GM18502 (cell line): Measurements from ENCODE around the gene TMEM126B.
"Not testable (repeated sequence)": the region's sequence is repeated elsewhere in the genome, so short reads cannot be mapped to it uniquely, and the experiment has no call there.

Experiments
- ATAC-seq: cut with Tn5 transposase; IDR thresholded peaks from one replicate; pipeline ENCODE4 v1.9.1; 2021; ENCODE audit warnings: mild to moderate bottlenecking; ENCODE audit not compliant: unreplicated experiment, poor library complexity

Gene TMEM126B

GRCh38 chr11:85647078-85647477, 18.7 kb downstream of the TMEM126B start:
- no peak for ATAC-seq

GRCh38 chr11:85647604-85648299, 19.4 kb downstream of the TMEM126B start, which contains the start of gene TMEM126A:
TMEM126A (plus strand) TSS chr11:85647967; CDS start chr11:85650256, 2,289 bp downstream.
- ATAC-seq, result peak; percentile 100

DNA sequence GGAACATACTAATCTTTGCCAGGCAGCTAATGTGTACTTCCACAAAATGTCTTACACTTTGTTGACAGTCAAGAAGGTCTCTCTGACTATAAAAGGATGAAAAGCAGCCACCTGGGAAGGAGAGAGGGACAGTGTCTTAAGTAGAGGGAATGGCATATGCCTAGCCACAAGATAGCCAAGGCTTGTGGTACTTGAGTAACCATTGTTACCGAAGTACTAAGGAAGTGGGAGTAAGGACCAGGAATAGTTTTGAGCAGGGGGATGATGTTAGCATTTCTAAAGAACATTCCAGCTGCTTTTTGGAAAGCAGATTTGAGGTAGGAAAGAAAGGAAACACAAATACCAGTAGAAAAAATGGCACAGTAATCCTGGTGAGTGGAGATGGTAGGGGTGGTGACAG, 22.7 kb downstream of the TMEM126B start:
- ATAC-seq, result no peak

- ATAC-seq, result no peak
Observed at GRCh38 chr11:85652786-85653447, 24.5 kb downstream of the TMEM126B start.

DNA sequence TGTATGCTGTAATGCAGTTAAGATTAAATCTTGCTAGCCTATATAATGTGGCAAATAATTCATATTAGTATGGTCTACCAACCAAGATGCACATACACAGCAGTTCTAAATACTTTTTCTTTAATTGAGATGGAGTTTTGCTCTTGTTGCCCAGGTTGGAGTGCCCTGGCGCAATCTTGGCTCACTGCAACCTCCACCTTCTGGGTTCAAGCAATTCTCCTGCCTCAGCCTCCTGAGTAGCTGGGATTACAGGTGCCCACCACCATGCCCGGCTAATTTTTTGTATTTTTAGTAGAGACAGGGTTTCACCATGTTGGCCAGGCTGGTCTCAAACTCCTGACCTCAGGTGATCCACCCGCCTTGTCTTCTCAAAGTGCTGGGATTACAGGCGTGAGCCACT, 25.9 kb downstream of the TMEM126B start:
- ATAC-seq, result not testable (repeated sequence)

GRCh38 chr11:85656777-85657176, 28.4 kb downstream of the TMEM126B start:
- ATAC-seq, result no peak

- ATAC-seq, result no peak
Observed at GRCh38 chr11:85658180-85658579, 29.8 kb downstream of the TMEM126B start.

GRCh38 chr11:85661972-85662664, 33.7 kb downstream of the TMEM126B start:
- no peak for ATAC-seq

- no peak for ATAC-seq
Observed at GRCh38 chr11:85663080-85663752, 34.8 kb downstream of the TMEM126B start.

- peak; percentile 72 for ATAC-seq
Observed at GRCh38 chr11:85663753-85664614, 35.6 kb downstream of the TMEM126B start.

DNA sequence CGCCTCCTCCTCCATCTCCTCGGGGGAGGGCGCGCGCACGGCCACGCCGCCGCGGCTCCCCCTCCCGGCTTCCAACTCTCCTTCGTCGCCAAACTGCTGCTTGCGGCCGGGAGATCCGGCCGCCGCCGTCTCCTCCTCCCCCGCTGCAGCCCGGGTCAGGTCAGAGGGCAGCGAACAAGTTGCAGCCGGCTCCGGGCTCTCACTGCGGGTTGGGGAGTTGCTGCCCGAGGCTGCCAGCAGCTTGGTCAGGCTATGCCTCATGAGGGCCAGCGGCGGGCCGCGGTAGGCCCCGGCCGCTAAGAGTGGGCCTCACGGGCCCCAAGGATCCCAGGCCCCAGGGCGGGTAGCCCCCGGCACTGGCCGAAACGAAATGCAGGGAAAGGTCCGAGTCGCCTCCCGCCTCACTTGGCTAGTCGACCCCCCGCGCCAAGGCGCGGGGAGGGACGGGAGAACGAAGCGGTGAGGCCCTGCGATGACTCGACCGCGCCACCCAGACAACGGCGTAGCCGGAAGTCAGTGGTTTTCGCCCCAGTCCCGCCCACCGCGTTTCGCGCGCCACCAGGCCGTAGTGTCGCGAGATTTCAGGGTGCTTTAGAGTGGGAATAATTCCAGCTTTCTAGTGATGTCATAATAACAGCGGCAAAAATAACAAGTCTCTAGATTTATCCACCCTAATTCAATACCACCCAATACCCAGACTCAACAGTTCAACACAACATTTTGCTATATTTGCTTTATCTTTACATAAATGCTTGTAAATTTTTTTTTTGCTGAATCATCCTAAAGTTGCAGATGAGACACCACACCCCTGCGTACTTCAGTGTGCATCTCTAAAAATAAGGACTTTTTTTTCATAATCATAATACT, 36.5 kb downstream of the TMEM126B start, which contains the start of gene CREBZF:
CREBZF (minus strand) TSS at position 515 of the 867 bp plus-strand sequence; CDS start at position 261, 254 bp downstream.
- ATAC-seq, result peak; percentile 91

- ATAC-seq, result no peak
Observed at GRCh38 chr11:85665733-85666132, 37.3 kb downstream of the TMEM126B start.

DNA sequence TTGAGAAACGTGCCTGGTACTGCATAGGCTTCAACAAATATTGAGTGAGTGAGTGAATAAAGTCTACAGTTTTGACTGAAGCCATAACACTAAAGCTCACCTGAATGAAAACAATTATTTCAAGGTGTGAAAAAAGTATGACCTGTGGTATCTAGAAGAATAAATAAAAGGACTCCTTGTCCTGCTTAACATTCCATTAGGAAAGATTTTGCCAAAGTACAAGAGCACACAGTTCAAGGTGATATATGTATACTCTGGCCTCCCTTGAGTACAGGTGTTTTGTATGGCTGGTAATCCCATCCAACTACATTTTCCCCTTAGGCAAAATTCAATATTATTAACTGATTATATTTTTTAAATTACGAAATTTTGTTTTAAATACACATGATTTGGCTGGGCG, 38.3 kb downstream of the TMEM126B start:
- no peak for ATAC-seq

- ATAC-seq, result no peak
Observed at GRCh38 chr11:85668157-85668556, 39.8 kb downstream of the TMEM126B start.

DNA sequence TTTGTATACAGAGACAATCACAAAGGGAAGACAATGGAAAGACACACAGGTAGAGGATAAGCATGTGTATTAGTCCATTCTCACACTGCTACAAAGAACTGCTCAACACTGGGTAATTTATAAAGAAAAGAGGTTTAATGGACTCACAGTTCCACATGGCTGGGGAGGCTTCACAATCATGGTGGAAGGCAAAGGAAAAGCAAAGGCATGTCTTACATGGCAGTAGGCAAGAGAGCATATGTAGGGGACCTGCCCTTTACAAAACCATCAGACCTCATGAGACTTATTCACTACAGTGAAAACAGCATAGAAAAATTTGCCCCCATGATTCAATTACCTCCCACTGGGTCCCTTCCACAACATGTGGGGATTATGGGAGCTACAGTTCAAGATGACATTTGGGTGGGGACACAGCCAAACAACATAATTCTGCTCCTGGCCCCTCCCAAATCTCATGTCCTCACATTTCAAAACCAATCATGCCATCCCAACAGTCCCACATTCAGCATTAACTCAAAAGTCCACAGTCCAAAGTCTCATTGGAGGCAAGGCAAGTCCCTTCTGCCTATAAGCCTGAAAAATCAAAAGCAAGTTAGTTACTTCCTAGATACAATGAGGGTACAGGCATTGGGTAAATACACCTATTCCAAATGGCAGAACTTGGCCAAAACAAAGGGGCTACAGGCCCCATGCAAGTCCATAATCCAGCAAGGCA, 42.7 kb downstream of the TMEM126B start:
- not testable (repeated sequence) for ATAC-seq

DNA sequence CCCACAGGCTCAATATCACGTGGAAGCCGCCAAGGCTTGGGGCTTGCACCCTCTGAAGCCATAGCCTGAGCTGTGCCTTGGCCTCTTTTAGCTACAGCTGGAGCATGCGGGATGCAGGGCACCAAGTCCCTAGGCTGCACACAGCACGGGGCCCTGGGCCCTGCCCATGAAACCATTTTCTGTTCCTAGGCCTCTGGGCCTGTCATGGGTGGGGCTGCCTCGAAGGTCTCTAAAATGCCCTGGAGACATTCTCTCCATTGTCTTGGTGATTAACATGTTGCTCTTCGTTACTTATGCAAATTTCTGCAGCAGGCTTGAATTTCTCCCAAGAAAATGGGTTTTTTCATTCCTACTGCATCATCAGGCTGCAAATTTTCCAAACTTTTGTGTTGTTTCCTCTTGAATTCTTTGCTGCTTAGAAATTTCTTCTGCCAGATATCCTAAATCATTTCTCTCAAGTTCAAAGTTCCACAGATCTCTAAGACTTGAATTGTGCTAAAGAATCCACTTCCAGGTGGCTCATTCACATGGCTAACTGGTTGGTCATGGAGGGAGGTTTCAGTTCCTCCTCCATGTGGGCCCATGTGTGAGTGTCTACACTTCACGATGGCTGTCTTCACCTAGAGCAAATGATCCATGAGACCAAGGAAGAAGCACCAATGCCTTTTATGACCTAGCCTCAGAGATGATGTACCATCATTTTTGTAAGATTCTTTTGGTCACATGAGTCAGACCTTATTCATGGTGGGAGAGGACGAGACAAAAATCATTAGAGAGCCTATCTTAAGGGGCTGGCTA, 43.9 kb downstream of the TMEM126B start:
- ATAC-seq, result no peak

DNA sequence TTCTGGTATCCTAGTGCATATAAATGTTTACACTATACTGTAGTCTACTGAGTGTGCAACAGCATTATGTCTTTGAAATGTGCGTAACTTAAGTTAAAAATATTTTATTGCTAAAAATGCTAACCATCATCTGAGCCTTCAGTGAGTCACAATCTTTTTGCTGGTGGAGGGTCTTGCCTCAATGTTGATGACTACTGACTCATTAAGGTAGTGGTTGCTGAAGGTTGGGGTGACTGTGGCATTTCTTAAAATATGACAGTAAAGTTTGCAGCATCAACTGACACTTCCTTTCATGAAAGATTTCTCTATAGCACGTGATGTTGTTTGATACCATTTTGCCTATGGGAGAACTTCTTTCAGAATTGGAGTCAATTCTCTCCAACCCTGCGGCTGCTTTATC, 45.0 kb downstream of the TMEM126B start:
- no peak for ATAC-seq
